WI38 (cell line): ENCODE measurements around the gene CSRNP2.
A peak's percentile ranks its signal among the peaks of the same experiment; 100 is the strongest.

Experiments
- H3K4me3 ChIP-seq: 2 replicates; pipeline ENCODE4 v1.5.1; 2011; ENCODE audit warnings: low read depth, mild to moderate bottlenecking, control low read depth, low read length
- TF ChIP-seq, protein P1 (sequence below): IDR thresholded peaks from 2 replicates; pipeline ENCODE4 v1.5.1; 2012; ENCODE audit warnings: low read depth, mild to moderate bottlenecking, control low read depth, low read length

The CSRNP2 gene

DNA sequence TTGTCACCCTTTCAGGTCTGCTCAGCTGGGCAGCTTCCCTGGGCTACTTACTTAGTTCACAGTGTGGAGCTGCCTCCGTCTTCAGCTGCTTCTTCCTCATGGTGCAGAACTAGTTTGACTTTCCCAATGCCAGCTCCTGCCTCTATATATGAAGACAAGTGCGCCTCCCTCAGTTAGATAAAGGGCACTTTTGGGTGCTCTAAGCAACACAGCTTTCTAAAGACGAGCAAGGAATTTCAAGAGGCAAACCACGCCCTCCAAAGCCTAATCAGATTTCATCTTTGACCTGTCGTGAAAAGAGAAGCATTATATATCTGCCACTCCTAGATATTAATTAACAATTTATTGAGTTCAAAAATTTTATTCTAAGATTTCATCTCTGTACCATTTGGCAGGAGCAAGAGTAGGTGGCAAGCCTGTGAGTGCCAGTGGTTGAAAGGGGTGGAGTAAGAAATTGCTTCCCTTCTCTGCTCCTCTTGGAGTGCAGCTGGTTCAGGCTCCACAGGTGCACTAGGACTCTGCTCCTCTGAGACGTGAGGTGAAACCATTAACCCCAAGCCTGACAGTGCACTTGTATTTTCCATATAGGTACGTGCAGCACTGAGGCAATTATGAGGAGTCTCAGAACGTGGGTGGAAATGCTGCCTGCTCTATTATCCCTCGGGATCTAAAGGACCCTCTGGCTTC is 55.1 kb downstream of the CSRNP2 start:
- no peak overlapping the region for H3K4me3 ChIP-seq
- TF ChIP-seq, protein P1, sequence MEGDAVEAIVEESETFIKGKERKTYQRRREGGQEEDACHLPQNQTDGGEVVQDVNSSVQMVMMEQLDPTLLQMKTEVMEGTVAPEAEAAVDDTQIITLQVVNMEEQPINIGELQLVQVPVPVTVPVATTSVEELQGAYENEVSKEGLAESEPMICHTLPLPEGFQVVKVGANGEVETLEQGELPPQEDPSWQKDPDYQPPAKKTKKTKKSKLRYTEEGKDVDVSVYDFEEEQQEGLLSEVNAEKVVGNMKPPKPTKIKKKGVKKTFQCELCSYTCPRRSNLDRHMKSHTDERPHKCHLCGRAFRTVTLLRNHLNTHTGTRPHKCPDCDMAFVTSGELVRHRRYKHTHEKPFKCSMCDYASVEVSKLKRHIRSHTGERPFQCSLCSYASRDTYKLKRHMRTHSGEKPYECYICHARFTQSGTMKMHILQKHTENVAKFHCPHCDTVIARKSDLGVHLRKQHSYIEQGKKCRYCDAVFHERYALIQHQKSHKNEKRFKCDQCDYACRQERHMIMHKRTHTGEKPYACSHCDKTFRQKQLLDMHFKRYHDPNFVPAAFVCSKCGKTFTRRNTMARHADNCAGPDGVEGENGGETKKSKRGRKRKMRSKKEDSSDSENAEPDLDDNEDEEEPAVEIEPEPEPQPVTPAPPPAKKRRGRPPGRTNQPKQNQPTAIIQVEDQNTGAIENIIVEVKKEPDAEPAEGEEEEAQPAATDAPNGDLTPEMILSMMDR, result no peak

DNA sequence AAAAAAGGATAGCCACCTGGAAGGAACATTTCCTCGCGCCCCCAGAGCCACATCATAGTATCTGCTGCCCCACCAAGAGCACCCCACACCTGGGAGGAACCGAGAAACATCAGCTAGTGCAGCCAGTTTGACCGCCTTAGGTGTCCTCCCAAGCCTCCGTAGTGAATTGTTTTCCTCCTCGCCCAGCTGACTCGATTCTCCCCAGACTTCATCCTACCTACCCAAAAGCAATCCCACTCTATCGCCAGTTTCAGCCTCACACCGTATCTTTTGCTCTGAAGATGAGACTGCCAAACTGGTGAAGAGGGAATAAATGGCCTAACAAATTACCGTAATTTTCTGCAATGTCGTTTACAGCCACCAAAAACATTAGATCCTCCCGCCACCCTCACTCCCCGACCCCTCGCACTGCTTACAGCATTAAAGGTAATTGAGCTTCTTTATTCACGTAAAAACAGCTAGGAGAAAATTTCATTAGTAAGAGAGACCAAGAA is 56.0 kb downstream of the CSRNP2 start:
- H3K4me3 ChIP-seq, result no peak overlapping the region
- TF ChIP-seq, protein P1, result no peak

DNA sequence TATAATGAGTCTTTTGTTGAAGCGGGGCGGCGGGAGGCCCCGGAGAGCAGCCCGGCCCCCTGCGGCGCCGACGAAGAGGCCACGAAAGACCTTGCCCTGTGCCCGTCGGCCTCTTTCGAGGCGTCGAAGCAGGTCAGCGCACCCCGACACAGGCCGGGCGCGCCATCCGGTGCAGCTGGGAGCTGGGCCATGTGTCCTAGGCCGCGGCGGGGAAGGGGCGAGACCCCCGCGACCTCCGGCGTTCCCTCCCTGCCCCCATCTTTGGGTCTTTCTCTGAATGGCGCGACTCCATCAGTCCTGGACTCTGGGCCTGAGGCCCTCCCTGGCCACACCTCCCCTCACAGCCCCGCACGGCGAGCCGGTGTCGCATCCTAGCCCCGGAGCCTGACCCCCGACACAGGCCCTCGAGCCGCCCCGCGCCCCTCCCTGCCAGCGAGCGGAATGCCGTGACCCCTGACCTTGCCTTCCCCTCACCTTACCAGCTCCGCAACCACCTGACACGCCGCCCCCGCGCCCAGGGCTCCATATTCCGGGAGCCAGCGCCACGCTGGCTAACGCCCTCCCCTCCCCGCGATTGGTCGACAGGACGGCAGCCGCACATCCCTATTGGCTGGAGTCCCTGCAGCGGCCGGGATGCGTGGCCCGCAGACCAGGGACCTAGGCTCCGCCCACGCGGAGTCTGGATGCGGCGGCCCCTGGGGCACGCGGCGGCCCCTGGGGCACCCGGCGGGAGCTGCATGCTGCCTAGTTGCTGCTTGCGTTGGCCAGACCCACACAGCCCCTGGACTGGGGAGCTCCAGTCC is 57.4 kb downstream of the CSRNP2 start, which contains the start of gene SLC11A2:
SLC11A2 (minus strand) TSS at position 549 of the 803 bp plus-strand sequence. CDS start 15,656 bp downstream, outside the sequence.
- TF ChIP-seq, protein P1, result no peak
- H3K4me3 ChIP-seq, result peak within 1 kb of the TSS; percentile 77

DNA sequence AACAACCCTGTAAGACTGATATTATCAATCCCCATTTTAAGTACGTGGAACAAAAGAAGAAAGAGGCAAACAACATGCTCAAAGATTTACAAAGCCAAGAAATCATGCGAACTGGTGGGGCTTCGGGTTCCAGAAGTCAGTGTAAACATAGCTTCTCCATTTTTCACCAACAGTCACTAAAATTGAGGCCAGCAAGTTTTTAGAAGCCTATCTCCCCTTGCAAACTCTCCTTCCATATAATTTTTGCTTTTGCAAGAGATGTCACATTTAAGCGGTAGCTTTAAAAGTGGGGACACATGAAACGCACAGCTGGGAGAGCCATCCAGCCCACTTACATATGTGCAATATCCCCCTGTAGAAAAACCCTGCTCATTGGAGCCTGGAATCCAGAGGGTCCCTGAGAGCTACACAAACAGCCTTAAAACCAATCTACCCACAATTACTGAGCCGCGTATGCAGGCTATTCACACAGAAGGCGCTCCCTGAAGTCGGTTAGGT is 58.0 kb downstream of the CSRNP2 start:
- peak overlapping the region; percentile 77 for H3K4me3 ChIP-seq
- TF ChIP-seq, protein P1, result no peak

DNA sequence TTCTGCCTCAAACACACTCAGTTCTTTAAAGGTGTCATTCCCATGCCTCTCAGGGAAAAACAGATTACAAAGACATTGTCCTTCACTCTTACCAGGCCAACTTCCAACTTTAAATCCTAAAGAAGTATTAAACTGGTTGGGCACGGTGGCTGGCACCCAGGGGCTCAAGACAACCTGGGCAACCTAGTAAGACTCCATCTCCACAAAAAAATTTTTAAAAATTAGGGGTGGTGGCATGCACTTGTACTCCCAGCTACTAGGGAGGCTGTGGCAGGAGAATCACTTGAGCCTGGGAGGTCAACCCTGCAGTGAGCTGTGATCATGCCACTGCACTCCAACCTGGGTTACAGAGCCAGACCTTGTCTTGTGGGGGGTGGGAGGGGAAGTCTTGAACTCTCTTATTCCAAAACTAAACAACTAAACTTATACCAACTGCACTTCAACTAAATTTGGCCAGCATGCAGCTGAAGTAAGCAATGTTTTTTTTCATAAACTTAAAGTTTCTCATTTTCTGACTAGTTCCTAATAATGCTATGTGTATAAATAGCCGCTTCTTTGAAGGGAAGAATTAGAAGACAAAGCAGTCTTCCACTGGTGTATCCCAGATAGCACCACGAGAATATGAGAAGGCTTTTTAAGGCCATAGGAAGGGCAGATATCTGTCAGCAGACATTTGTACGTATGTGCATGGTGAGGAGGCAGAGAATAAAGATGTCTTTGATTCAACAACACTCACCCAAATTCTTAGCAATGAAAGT is 59.6 kb downstream of the CSRNP2 start:
- peak overlapping the region; percentile 77 for H3K4me3 ChIP-seq
- TF ChIP-seq, protein P1, result no peak

DNA sequence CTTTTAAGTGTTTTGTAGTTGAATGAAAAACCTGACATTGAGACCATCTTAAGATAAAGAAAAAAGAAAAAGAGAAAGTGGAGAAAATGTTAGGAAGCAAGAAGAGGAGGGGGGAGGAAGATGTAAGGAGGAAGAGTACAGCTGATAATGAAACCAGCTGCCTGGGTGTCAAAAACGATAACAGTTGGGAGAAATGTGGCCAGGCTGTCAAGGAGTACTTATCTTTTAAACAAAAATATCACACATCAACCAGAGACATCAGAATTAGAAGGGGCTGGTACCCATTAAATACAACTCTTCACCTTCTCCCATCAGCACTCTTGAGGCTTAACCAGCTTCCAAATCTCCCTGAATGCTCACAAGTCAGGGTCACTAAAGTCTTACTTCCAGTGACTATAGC is 61.7 kb downstream of the CSRNP2 start:
- TF ChIP-seq, protein P1, result no peak
- no peak overlapping the region for H3K4me3 ChIP-seq
